GM21786 (cell line): ENCODE measurements around the gene TRIM45.
A peak's percentile ranks its signal among the peaks of the same experiment; 100 is the strongest.
"Not testable (repeated sequence)": the region's sequence is repeated elsewhere in the genome, so short reads cannot be mapped to it uniquely, and the experiment has no call there.

Experiments used
- ATAC-seq: cut with Tn5 transposase; IDR thresholded peaks from one replicate; pipeline ENCODE4 v1.9.1; 2021; ENCODE audit not compliant: unreplicated experiment

The TRIM45 gene, protein sequence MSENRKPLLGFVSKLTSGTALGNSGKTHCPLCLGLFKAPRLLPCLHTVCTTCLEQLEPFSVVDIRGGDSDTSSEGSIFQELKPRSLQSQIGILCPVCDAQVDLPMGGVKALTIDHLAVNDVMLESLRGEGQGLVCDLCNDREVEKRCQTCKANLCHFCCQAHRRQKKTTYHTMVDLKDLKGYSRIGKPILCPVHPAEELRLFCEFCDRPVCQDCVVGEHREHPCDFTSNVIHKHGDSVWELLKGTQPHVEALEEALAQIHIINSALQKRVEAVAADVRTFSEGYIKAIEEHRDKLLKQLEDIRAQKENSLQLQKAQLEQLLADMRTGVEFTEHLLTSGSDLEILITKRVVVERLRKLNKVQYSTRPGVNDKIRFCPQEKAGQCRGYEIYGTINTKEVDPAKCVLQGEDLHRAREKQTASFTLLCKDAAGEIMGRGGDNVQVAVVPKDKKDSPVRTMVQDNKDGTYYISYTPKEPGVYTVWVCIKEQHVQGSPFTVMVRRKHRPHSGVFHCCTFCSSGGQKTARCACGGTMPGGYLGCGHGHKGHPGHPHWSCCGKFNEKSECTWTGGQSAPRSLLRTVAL

DNA sequence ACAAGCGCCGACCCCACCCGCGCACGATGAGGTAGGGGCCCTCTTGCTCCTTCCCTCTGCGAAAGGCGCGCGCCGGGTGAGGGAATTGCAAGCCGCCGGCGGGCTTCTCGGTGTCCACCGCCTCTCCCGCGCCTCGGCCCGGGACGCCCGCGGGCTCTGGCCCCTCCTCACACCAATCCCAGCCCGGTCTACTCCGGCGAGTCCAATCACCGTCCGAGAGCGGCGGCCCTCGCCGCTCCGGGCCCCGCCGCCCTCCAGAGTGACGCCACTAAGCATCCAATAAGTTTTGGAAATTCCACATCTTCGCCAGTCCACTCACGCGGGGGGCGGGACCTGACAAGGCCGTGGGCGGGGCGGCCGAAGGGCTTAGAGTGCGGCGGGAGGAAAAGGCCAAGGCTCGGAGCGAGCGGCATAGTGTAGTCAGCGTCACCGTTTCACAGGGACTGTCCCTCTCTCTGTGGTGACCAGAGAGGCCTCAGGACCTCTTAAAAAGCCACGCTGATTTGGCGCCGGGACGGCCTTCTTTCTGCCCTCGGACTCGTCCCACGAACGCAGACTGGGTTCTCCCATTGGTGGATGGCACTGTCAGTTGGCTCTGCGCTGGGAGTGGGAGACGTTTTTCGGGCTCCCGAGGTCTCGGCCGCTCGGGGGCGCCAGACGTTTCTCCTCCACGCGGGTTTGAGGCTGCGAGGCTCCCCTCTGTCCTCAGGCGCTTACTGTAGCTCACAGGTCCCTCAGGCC is at the start of gene TRIM45:
TSS of gene TRIM45 (minus strand) at position 161 of the 741 bp plus-strand sequence. CDS start 548 bp downstream, outside the sequence.
- peak; percentile 86 for ATAC-seq

DNA sequence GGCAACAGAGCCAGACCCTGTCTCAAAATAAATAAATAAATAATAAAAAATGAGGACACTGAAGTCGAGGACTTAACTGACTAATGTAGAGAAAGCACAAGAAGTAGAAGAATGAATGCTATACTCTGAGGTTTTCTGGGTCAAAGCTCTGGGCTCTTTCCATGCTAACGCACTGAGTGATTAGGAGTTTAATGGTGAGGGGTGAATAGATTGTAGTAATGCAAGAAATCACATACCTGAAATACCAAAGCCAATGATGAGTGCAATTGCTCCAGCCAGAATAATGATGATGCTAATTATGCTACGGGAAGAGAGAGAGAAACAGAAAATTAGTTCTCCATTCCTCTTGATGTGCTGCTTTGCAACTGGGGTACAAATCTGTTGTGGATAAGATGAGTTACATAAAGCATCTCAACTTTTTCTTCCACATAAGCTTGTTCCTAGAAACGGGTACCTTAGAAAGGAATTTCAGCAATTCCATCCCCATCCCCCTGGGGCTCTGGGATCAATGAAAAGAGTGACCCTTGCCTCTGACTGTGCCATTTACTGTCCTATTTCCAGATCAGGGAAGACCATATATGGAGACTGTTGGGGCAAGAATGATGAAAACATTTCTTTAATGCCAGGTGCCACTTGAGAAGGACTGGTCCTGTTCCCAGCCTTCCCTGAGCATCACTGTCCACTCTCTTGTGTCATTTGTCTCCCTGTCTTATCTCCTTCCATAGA is 48.5 kb upstream of the TRIM45 start:
- no peak for ATAC-seq

DNA sequence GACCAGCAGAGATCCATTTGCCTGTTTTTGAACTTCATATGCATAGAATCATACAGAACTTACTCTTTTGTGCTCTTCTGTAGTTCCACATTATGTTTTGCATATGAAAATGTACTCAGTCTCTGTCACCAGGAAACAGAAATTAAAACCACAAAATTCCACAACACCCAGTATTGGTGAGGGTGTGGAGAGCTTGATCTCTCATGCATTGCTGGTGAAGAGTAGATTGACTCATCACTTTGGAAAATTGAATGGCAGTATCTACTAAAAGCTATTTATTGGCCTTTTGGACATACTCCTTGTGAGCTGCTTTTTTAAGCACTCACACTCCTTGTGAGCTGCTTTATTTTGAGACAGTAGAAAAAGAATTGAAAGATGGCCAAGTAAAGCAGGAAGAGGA is 45.9 kb upstream of the TRIM45 start:
- no peak for ATAC-seq

DNA sequence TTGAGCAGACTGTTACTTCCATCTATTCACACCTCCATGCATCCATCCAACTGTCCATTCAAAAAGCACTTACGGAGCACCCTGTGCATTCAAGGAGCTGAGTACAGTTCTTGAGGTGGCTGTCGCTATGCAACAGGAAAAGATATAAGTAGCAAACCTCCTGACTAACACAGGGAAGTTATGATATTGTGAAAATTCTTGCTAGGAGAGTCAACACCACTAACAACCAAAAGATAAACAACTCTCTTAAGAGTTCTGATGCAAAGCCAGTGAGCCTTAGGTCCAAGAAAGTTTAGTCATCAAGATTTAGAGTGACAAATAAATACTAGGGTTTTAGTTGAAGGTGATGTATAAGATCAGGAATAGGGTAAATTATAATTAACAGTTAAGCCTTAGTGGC is 44.5 kb upstream of the TRIM45 start:
- no peak for ATAC-seq

DNA sequence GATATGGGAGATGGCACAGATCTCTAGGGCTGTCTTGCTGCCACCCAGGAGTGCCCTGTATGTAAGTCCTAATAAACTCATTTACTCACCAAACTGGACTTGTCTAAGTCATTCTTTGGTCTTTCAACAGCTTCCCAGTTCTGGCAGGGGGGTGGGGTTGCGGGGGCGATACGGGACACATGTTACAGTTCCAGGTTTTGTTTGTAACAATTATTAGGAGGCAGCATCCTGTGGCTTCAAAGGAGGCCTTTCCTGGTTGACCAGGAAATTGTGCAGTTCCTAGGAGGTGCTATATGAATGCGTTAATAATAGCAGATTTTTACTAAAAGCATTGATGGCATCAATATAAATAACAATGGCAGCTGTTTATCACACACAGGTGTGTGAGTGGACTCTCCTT is 42.7 kb upstream of the TRIM45 start:
- no peak for ATAC-seq

DNA sequence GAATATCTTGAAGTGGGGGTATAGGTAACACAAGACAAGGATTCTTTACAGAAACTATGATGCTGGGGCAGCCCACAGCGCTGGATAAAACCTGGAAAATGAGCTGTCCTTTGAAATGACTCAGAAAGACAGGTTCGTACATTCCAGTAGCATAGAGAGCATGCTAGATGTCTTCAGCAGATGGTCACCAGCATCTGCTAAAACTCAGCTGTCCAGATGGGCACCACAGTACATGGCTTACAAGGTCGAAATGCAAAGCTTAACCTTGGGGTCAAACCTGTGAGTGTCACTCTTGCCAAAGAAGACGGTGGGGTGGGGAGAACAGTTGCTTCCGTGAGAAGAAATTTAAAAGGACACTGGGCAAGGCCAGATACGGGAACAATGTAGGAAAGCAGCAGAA is 41.3 kb upstream of the TRIM45 start:
- no peak for ATAC-seq

DNA sequence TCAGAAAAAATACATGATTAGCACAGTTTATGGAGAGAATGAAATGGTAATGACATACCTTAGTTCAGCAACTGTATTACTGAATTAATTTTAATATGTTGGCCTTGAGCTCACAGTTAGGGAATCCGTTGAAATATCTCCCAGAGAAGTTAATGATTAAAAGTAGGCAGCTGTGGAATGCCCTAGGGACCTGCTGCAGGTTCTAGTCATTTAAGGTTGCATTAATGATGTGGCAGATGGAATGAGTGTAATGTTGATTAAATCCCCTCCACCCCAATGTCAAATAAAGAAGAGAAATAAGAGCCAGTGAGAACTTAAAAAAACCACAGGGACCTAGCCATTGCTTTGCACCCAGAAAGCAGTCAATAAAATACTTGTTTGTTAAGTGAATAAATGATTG is 40.3 kb upstream of the TRIM45 start:
- no peak for ATAC-seq

DNA sequence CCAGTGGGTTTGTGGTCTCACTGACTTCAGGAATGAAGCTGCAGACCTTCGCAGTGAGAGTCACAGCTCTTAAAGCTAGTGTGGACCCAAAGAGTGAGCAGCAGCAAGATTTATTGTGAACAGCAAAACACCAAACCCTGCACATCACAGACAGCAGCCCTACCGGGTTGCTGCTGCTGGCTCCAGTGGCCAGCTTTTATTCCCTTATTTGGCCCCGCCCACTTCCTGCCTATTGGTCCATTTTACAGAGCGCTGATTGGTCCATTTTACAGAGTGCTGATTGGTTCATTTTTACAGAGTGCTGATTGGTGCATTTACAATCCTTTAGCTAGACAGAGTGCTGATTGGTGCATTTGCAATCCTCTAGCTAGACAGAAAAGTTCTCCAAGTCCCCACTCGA is 29.8 kb upstream of the TRIM45 start:
- not testable (repeated sequence) for ATAC-seq

DNA sequence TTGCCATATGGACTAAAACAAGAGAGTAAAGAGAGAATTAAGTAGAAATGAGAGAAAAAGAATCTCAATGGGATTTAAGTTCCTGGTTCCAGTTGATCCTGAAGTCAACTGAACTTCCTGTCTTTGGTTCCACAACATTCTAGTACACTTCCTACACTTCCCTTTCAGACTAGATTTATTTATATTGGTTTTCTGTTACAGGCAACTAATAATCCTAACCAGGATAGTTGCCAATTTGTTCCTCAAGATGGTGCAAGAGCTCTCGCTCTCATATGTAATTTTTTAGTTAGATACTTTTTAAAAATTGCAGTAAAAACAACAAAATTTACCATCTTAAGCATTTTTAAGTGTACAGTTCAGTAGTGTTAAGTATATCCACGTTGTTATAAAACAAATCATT is 28.8 kb upstream of the TRIM45 start:
- no peak for ATAC-seq

DNA sequence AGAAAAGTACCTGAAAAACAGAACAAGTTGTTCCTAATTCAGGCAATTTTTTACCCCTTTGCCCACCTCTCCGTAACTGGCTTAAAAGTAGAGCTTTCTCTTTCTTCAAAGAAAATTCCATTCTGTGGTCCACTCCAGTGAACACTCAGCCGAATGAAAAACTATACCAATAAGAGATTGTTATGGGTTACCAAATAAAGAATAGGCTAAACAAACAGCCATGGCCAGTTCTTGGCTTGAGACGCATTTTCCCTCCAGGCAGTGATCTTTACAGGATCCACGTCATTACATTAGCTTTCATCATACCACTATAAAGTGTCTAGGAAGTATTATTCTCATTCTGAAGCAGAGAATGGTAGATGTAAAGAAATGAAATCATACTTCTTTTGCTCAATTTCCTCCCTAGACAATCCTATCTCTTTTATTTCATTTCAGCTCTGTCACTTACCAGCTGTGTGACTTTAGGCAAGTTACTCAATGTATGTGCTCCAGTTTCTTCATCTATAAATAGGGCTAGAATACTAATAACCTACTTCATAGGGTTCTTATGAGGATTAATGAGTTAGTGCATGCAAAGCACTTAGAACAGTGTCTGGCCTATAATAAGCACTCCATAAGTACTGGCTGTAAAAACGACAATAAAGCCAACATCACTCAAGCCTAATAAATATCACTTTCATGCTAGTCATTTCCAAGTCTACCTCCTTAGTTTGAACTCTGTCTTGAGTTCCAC is 26.5 kb upstream of the TRIM45 start:
- no peak for ATAC-seq

DNA sequence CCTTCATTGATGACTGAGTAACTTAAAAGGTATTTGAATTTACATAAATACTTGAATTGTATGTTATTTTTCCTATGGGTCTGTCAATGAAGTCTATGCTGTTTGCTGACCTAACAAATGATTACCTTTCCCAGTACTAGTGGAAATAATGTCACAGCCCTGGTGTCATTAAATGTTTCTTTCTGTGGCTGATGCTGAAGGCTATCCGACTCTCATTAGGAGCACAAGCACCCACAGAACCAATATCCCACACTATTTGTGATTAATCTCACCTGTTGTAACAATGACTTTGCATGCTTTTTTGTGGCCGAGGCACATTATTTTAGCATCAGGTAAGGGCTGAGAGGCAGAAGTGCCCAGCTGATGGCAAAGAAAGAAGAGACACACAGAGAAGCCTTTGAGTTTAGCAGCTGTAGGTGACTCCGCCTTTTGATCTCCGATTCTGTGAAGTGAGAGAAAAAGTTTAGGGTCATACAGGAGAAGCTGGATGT is 25.8 kb upstream of the TRIM45 start:
- no peak for ATAC-seq

DNA sequence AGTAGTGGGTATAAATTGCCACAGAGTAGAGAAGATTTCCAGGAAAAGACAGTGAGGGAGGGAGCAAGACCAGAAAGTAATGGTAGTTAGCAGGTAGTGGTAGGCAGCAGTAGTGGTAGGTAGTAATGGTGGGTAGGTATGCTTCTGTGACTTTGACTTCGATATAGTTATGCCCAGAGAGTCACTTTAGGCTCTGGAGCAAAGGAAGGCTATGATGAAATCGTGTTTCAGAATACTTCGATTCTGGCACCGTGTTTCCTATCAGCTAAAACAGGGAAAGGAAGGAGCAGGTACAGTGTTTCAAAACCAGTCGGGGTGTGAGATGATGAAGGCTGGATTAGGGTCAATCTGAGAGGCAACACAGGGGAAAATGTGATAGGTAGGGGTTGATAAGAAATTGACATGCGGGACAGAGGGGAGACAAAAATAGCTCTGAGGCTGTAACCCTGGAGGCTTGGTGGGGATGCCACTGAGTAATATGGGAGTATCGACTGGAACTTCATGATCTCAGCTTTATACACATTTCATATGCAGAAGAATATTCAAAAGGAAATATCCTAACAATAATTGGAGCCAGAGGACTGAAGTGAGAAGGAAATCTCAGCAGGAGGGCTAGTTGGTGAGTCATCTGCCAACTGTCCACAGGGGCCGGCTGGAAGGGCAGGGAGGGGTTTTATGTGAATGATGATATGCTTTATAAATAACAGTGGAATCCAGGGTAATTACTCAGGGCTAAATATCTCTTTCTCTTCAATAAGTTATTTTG is 25.2 kb upstream of the TRIM45 start:
- ATAC-seq, result no peak

DNA sequence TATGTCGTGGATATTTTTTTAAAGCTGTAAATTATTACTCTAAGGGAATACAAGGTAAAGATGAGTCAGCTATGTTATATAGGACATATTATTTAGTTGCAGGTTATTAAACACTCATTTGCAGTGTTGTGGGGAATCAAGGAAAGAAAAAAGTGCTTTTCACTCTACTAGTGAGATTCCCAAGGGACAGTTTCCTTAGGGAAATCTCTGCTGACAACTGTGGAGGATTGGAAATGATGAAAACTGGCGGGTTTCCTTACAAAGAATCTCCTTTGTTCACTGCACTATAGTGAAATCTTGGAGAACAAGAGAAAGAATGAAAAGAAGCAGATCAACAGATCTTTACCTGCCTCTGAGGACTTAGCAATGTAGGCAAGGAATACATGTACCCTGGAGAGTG is 24.5 kb upstream of the TRIM45 start:
- ATAC-seq, result no peak

DNA sequence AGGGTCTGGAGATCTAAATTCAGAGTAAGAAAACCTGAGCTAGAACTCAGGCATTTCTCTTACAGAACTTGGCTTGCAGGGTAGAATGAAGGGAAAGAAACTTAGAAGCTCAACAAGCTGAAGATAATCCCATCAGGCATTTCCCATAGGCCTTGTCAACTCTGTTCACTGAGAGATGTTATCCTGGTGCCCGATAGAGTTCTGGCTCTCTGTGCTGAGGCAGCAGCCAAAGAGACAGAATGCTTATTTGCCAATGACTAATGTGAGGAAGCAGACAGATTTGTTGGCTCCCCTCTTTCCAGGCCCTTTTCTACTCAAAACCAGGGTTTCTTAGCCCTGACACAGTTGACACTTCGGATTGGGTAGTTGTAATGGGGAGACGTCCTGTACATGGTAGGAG is 22.3 kb upstream of the TRIM45 start:
- no peak for ATAC-seq

DNA sequence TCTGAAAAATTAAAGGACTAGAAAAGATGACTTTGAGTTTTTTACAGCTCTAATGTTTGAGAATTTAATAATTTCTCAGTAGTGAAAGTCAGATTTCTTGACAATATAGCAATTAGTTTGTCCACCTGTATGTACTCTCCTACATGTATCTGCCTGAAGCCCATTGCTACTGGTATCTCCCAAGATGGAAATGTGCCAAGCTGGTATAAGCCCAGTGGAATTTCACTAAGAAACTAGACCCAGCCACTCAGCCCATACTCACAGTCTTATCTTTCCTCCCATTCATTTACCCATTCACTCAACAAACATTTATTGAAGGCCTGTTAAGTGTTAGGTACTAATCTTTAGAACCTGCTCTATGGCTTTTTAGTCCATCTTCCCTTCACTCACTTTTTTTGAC is 21.6 kb upstream of the TRIM45 start:
- no peak for ATAC-seq

DNA sequence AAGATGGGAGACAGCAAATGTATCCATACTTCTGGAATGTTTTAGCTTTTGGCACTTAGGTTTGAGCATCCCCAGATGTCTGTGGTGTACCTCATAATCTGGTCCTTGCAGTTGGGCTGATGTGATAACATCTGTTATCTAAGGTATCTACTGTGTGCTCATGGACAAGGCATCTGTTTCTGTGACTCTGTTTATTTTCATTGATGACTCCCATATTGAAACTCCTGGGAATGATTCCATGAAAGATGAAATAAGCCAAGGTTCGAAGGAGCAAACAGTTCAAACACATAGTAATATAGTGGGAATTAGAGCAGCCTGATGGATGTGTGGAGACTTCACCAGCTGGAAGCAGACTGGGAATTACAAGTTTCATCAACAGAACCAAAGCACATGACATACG is 20.7 kb upstream of the TRIM45 start:
- ATAC-seq, result no peak

DNA sequence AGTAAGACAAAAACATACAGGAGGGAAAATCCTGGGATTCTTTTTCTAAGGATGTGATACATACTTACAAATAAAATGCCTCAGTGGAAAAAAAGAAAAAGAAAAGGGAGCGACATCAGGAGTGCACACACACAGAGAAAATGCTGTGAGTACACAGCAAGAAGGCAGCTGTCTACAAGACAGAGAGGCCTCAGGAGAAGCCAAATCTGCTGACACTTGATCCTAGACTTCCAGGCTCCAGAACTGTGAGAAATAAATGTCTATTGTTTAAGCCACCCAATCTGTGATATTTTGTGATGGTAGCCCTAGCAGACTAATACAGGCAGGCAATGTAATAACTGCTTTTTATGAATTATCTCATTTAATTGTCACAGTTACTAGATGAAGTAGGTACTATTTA is 17.0 kb upstream of the TRIM45 start:
- ATAC-seq, result no peak

DNA sequence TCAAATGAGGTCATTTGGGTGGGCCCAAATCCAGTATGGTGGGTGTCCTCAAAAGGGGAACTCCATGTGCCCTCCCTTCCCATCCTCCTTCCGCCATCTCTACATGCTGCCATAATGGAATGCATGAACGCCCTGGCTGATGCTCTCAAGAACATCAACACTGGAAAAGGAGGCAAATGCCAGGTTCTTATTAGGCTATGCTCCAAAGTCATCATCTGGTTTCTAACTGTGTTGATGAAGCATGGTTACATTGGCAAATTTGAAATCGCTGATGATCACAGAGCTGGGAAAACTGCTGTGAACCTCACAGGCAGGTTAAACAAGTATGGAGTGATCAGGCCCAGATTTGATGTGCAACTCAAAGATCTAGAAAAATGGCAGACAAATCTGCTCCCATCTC is 16.6 kb upstream of the TRIM45 start:
- ATAC-seq, result no peak

DNA sequence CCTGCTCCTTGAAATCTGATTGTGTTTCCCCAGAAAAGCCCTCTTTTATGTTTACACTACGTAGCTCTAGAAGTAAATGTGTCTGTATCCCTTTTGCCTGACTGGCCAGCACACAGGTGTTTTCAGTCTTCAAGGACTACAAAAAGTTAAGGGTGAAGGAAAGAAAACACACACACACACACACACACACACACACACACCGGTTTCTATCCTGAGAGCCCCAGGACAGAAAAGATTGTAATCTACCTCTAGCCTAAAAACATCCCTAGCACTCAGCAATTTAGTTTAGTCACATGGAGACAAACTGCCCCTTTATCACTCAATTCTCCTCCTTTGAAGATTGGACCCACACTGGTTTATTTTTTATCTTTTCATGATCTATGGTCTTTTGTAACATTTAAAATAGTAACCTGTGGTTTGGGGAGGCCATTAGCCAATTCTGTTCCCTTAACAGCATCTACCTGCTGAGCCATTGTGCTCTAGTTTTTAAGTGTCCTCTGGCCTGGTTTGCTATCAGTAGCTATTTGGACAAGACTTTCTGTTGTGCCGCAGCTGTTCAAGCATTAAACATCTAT is 15.8 kb upstream of the TRIM45 start:
- no peak for ATAC-seq

DNA sequence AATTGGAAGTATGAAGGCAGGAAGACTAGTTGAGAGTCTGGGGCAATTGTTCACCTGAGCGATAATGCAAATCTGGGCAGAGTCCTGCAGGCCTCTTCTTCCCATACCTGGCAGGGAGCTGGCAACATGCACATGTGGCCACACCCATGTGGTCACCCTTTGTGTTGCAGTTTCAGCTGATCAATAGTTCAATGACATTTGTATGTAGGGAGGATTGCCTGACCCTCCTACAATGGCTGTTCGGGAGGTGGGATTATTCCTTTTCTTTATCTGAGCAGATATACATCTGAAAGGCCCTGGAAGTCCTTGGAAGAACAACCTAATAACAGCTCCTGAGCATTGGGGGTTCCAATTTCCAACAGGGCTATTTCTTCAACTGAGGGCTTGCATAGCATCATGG is 15.2 kb upstream of the TRIM45 start:
- ATAC-seq, result no peak
